H7 (cell line): ENCODE data around the gene PI4KA. TPM values are rescaled to one million over a fixed set of nuclear protein-coding genes. Genes with fewer than 3 reads are reported as not detected.
"Not testable (repeated sequence)": the region's sequence is repeated elsewhere in the genome, so short reads cannot be mapped to it uniquely, and the experiment has no call there.

ENCODE experiments used
- DNase-seq: peaks from one replicate; pipeline ENCODE4 v3.0.0; 2012
- H3K27me3 ChIP-seq: 2 replicates; pipeline ENCODE4 v1.6.0; 2011; ENCODE audit warnings: mild to moderate bottlenecking, low read length; ENCODE audit not compliant: control insufficient read depth, insufficient read depth
- H3K36me3 ChIP-seq: replicated peaks from 2 replicates; pipeline ENCODE4 v1.5.1; 2011; ENCODE audit warnings: low read length; ENCODE audit not compliant: control insufficient read depth, insufficient read depth
- H3K4me3 ChIP-seq: 2 replicates; pipeline ENCODE4 v1.5.1; 2011; ENCODE audit warnings: low read depth, mild to moderate bottlenecking, control low read depth, low read length, moderate library complexity; ENCODE audit not compliant: insufficient read depth
- total RNA-seq: library from RNA; depleted of rRNA; stranded (reverse); fragments of >200 nt; shearing (Covaris generic); gene quantifications from 2 replicates; pipeline ENCODE4 v1.2.3, GENCODE V29; 2014

PI4KA gene
- total RNA-seq, 1 experiment from 2014 or later, result 28.5 TPM

GRCh38 chr22:20821717-20822239 is 36.8 kb downstream of the PI4KA start:
- not testable (repeated sequence) for H3K36me3 ChIP-seq, H3K4me3 ChIP-seq, DNase-seq, H3K27me3 ChIP-seq

GRCh38 chr22:20819471-20819870 is 39.1 kb downstream of the PI4KA start:
- Histone ChIP-seq H3K4me3 (no peak overlapping the region), H3K36me3 (no peaks in the 10 kb centered on the region), H3K27me3 (no peaks in the 10 kb centered on the region)
- DNase-seq, result no peak

- no peaks in the 10 kb centered on the region for H3K27me3 ChIP-seq
- H3K4me3 ChIP-seq, result no peak overlapping the region
- no peak for DNase-seq
- H3K36me3 ChIP-seq, result no peaks in the 10 kb centered on the region; the same call in 1 of the 2 replicates
Observed at GRCh38 chr22:20818471-20818870, 40.1 kb downstream of the PI4KA start.

GRCh38 chr22:20816559-20816958 is 42.1 kb downstream of the PI4KA start:
- Histone ChIP-seq H3K36me3 (no peaks in the 10 kb centered on the region; the same call in 1 of the 2 replicates), H3K27me3 (no peaks in the 10 kb centered on the region), H3K4me3 (no peak overlapping the region)
- no peak for DNase-seq

GRCh38 chr22:20815477-20816050 is 43.0 kb downstream of the PI4KA start:
- DNase-seq, result no peak
- no peaks in the 10 kb centered on the region; the same call in 1 of the 2 replicates for H3K36me3 ChIP-seq
- no peaks in the 10 kb centered on the region for H3K27me3 ChIP-seq

GRCh38 chr22:20814221-20814808 is 44.3 kb downstream of the PI4KA start:
- Histone ChIP-seq H3K4me3 (no peak overlapping the region), H3K36me3 (no peaks in the 10 kb centered on the region; the same call in 1 of the 2 replicates), H3K27me3 (no peaks in the 10 kb centered on the region)
- no peak for DNase-seq

More at GRCh38 chr22:20815477-20816050, 43.0 kb downstream of the PI4KA start:
- H3K4me3 ChIP-seq, result no peak overlapping the region

GRCh38 chr22:20813056-20813455 is 45.6 kb downstream of the PI4KA start:
- H3K4me3 ChIP-seq, result no peak overlapping the region
- H3K36me3 ChIP-seq, result peaks cover 3% of the 10 kb centered on the region
- no peak for DNase-seq
- no peaks in the 10 kb centered on the region for H3K27me3 ChIP-seq

- H3K27me3 ChIP-seq, result no peaks in the 10 kb centered on the region
- DNase-seq, result no peak
- H3K36me3 ChIP-seq, result peaks cover 6% of the 10 kb centered on the region
- H3K4me3 ChIP-seq, result no peak overlapping the region
Observed at GRCh38 chr22:20811971-20812660, 46.5 kb downstream of the PI4KA start.

GRCh38 chr22:20811171-20811570 is 47.4 kb downstream of the PI4KA start:
- H3K36me3 ChIP-seq, result peaks cover 6% of the 10 kb centered on the region

GRCh38 chr22:20810645-20811044 is 48.0 kb downstream of the PI4KA start:
- H3K4me3 ChIP-seq, result no peak overlapping the region

More at GRCh38 chr22:20811171-20811570, 47.4 kb downstream of the PI4KA start:
- no peak overlapping the region for H3K4me3 ChIP-seq
- no peaks in the 10 kb centered on the region for H3K27me3 ChIP-seq
- no peak for DNase-seq

GRCh38 chr22:20809538-20810185 is 48.9 kb downstream of the PI4KA start:
- Histone ChIP-seq H3K36me3 (peaks cover 8% of the 10 kb centered on the region), H3K27me3 (no peaks in the 10 kb centered on the region), H3K4me3 (no peak overlapping the region)
- DNase-seq, result no peak

More at GRCh38 chr22:20810645-20811044, 48.0 kb downstream of the PI4KA start:
- Histone ChIP-seq H3K27me3 (no peaks in the 10 kb centered on the region), H3K36me3 (peaks cover 6% of the 10 kb centered on the region)
- DNase-seq, result no peak

GRCh38 chr22:20808844-20809243 is 49.8 kb downstream of the PI4KA start:
- peaks cover 10% of the 10 kb centered on the region for H3K36me3 ChIP-seq
- no peak for DNase-seq
- no peak overlapping the region for H3K4me3 ChIP-seq

GRCh38 chr22:20807315-20807752 is 51.3 kb downstream of the PI4KA start:
- peaks cover 10% of the 10 kb centered on the region for H3K36me3 ChIP-seq
- no peak for DNase-seq

More at GRCh38 chr22:20808844-20809243, 49.8 kb downstream of the PI4KA start:
- no peaks in the 10 kb centered on the region for H3K27me3 ChIP-seq

GRCh38 chr22:20805972-20806471 is 52.6 kb downstream of the PI4KA start:
- Histone ChIP-seq H3K27me3 (no peaks in the 10 kb centered on the region), H3K36me3 (peaks cover 10% of the 10 kb centered on the region), H3K4me3 (no peak overlapping the region)
- DNase-seq, result peak; percentile 56

More at GRCh38 chr22:20807315-20807752, 51.3 kb downstream of the PI4KA start:
- H3K4me3 ChIP-seq, result no peak overlapping the region
- no peaks in the 10 kb centered on the region for H3K27me3 ChIP-seq
